ENCODE results near the gene SGCB.

SGCB gene

DNA sequence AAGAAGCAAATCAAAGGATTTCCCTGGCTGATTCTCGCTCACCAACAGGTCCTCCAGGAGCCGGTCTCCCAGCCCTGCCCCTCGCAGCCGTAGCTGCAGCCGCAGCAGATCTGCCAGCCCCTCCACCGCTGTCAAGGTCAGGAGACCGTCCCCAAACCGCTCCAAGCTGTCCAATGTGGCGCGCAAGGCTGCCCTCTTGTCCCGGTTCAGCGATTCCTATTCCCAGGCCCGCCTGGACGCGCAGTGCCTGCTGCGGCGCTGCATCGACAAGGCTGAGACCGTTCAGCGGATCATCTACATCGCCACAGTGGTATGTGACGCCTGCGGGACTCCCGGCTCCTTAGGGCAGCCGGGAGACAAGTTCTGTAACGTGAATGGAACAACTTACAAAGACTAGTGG is 38.6 kb upstream of the SGCB start:
- H3K4me2 ChIP-seq (ENCODE audit: low read length) = no peak overlapping the region
- TF ChIP-seq CTCF (IDR thresholded peaks at IDR 0.05; ENCODE audit: low read depth, low read length, poor library complexity, severe bottlenecking) (no peak), EZH2phosphoT487 (IDR thresholded peaks at IDR 0.05; ENCODE audit: borderline replicate concordance, low read length) (no peak)
- no peaks in the 10 kb centered on the region for H4K20me1 ChIP-seq (ENCODE audit: control insufficient read depth, insufficient read depth, low read depth, low read length)
- no peaks in the 10 kb centered on the region for H3K9me3 ChIP-seq (ENCODE audit: control insufficient read depth, insufficient read depth, low read length)
- no peak overlapping the region for H3K4me3 ChIP-seq (ENCODE audit: low read length)
- no peaks in the 10 kb centered on the region for H3F3A ChIP-seq (ENCODE audit: control insufficient read depth, insufficient read depth)
- no peaks in the 10 kb centered on the region for H3K36me3 ChIP-seq (ENCODE audit: control insufficient read depth, low read length)
- H3K4me1 ChIP-seq (ENCODE audit: control insufficient read depth, low read length) = no peaks in the 10 kb centered on the region
- H3K79me2 ChIP-seq (ENCODE audit: control insufficient read depth, low read length) = no peaks in the 10 kb centered on the region
- H3K9me2 ChIP-seq (replicated peaks; ENCODE audit: control insufficient read depth, low read length) = no peaks in the 10 kb centered on the region
- no peak overlapping the region for H3K27ac ChIP-seq (ENCODE audit: low read depth, low read length)
- no peaks in the 10 kb centered on the region for H3K27me3 ChIP-seq (ENCODE audit: control insufficient read depth, low read length)

DNA sequence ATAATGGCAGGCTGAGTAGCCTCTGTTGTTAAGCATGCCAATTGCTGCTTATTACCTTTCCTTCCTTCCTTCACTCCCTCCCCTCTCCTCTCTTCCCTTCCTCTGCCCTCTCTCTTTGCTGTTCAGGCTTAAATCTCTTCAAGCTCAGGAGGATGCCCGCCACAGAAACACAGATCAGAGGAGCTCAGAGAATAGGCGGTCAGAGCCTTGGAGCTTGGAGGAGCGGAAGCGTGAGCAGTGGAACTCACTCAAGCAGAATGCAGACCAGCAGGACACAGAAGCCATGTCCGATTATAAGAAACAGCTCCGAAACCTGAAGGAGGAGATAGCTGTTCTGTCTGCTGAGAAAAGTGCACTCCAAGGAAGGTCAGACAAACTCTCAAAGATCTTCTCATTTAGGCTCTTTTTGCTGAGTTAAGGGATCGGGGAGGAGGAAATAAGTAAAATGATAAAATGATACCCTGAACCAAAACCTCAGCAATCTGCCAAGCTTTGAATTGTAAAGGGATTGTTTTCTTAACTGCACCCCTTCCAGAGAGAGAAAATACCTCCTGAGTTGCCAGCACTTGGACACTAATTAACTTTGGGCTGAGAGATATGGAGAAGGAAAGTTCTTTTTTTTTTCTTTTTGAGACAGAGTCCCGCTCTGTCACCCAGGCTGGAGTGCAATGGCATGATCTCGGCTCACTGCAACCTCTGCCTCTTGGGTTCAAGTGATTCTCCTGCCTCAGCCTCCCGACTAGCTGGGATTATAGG is 33.9 kb upstream of the SGCB start:
- H3K9me3 ChIP-seq (ENCODE audit: control insufficient read depth, insufficient read depth, low read length) = no peaks in the 10 kb centered on the region
- H3K27ac ChIP-seq (ENCODE audit: low read depth, low read length) = no peak overlapping the region
- no peaks in the 10 kb centered on the region for H3K9me2 ChIP-seq (replicated peaks; ENCODE audit: control insufficient read depth, low read length)

GRCh38 chr4:52069571-52069970 is 31.5 kb upstream of the SGCB start:
- Histone ChIP-seq H3K79me2 (ENCODE audit: control insufficient read depth, low read length) (no peaks in the 10 kb centered on the region), H4K20me1 (ENCODE audit: control insufficient read depth, insufficient read depth, low read depth, low read length) (no peaks in the 10 kb centered on the region), H3K4me3 (ENCODE audit: low read length) (no peak overlapping the region), H3K9me3 (ENCODE audit: control insufficient read depth, insufficient read depth, low read length) (no peaks in the 10 kb centered on the region), H3K27me3 (ENCODE audit: control insufficient read depth, low read length) (no peaks in the 10 kb centered on the region), H3K9me2 (replicated peaks; ENCODE audit: control insufficient read depth, low read length) (no peaks in the 10 kb centered on the region), H3K27ac (ENCODE audit: low read depth, low read length) (no peak overlapping the region), H3K4me1 (ENCODE audit: control insufficient read depth, low read length) (no peaks in the 10 kb centered on the region), H3K4me2 (ENCODE audit: low read length) (no peak overlapping the region), H3F3A (ENCODE audit: control insufficient read depth, insufficient read depth) (no peaks in the 10 kb centered on the region), H3K36me3 (ENCODE audit: control insufficient read depth, low read length) (no peaks in the 10 kb centered on the region)
- TF ChIP-seq CTCF (IDR thresholded peaks at IDR 0.05; ENCODE audit: low read depth, low read length, poor library complexity, severe bottlenecking) = no peak
- TF ChIP-seq EZH2phosphoT487 (IDR thresholded peaks at IDR 0.05; ENCODE audit: borderline replicate concordance, low read length) = no peak

More for the DNA sequence above, 33.9 kb upstream of the SGCB start:
- no peaks in the 10 kb centered on the region for H3K4me1 ChIP-seq (ENCODE audit: control insufficient read depth, low read length)
- no peaks in the 10 kb centered on the region for H3K27me3 ChIP-seq (ENCODE audit: control insufficient read depth, low read length)
- no peaks in the 10 kb centered on the region for H3K79me2 ChIP-seq (ENCODE audit: control insufficient read depth, low read length)
- no peaks in the 10 kb centered on the region for H3F3A ChIP-seq (ENCODE audit: control insufficient read depth, insufficient read depth)
- no peaks in the 10 kb centered on the region for H4K20me1 ChIP-seq (ENCODE audit: control insufficient read depth, insufficient read depth, low read depth, low read length)
- no peak overlapping the region for H3K4me2 ChIP-seq (ENCODE audit: low read length)
- no peak overlapping the region for H3K4me3 ChIP-seq (ENCODE audit: low read length)
- TF ChIP-seq EZH2phosphoT487 (IDR thresholded peaks at IDR 0.05; ENCODE audit: borderline replicate concordance, low read length) (no peak), CTCF (IDR thresholded peaks at IDR 0.05; ENCODE audit: low read depth, low read length, poor library complexity, severe bottlenecking) (no peak)
- no peaks in the 10 kb centered on the region for H3K36me3 ChIP-seq (ENCODE audit: control insufficient read depth, low read length)

Measured in DOHH2 (cell line).